Stimulated activated naive CD4-positive, alpha-beta T cell (primary cell): ENCODE data around the gene ZNRF3.
"Not testable (repeated sequence)": the region's sequence is repeated elsewhere in the genome, so short reads cannot be mapped to it uniquely, and the experiment has no call there.

Source experiments
- DNase-seq, 6 experiments: peaks; one replicate each; lab custom pipeline; 2025; lab: John Stamatoyannopoulos, UW

The ZNRF3 gene

GRCh38 chr22:28882878-28883656 lies at the start of gene ZNRF3:
TSS of gene ZNRF3 (plus strand) at chr22:28883572. CDS start at chr22:28883767, 195 bp downstream.
- DNase-seq = peak; percentile 76 to 95 (median 92)

- DNase-seq = no peak
These were observed 47.7 kb upstream of the ZNRF3 start for GRCh38 chr22:28835630-28836189.

- no peak for DNase-seq
These were observed 45.7 kb upstream of the ZNRF3 start for GRCh38 chr22:28837640-28838039.

- DNase-seq = no peak
These were observed 44.4 kb upstream of the ZNRF3 start for GRCh38 chr22:28838971-28839370.

GRCh38 chr22:28841111-28841510 lies 42.3 kb upstream of the ZNRF3 start:
- DNase-seq = no peak

GRCh38 chr22:28843633-28844032 lies 39.7 kb upstream of the ZNRF3 start:
- DNase-seq = no peak

GRCh38 chr22:28844277-28844676 lies 39.1 kb upstream of the ZNRF3 start:
- DNase-seq = not testable (repeated sequence)

- DNase-seq = no peak
These were observed 36.4 kb upstream of the ZNRF3 start for GRCh38 chr22:28846994-28847393.

GRCh38 chr22:28855355-28856094 lies 27.8 kb upstream of the ZNRF3 start:
- DNase-seq = peak; percentile 4 to 70 (median 24)

GRCh38 chr22:28856095-28856455 lies 27.3 kb upstream of the ZNRF3 start:
- DNase-seq = no peak

GRCh38 chr22:28857288-28857687 lies 26.1 kb upstream of the ZNRF3 start:
- DNase-seq = no peak

GRCh38 chr22:28864878-28865596 lies 18.3 kb upstream of the ZNRF3 start:
- DNase-seq = no peak

- DNase-seq = no peak
These were observed 16.2 kb upstream of the ZNRF3 start for GRCh38 chr22:28867191-28867590.

GRCh38 chr22:28868389-28868788 lies 15.0 kb upstream of the ZNRF3 start:
- not testable (repeated sequence) for DNase-seq

- no peak for DNase-seq
These were observed 13.6 kb upstream of the ZNRF3 start for GRCh38 chr22:28869736-28870135.

- DNase-seq = no peak
These were observed 10.0 kb upstream of the ZNRF3 start for GRCh38 chr22:28873183-28873963.

- no peak for DNase-seq
These were observed 9.3 kb upstream of the ZNRF3 start for GRCh38 chr22:28874061-28874460.

GRCh38 chr22:28874811-28875320 lies 8.5 kb upstream of the ZNRF3 start:
- no peak for DNase-seq

- DNase-seq = no peak
These were observed 861 bp upstream of the ZNRF3 start for GRCh38 chr22:28882545-28882877.

- DNase-seq = no peak
These were observed 215 bp downstream of the ZNRF3 start for GRCh38 chr22:28883657-28883916.

GRCh38 chr22:28883917-28884746 lies 760 bp downstream of the ZNRF3 start:
- DNase-seq = peak; percentile 12 to 61 (median 32)
